HCEC 1CT (cell line): ENCODE measurements around the gene TCF21.
A peak's percentile ranks its signal among the peaks of the same experiment; 100 is the strongest.
"Not testable (repeated sequence)": the region's sequence is repeated elsewhere in the genome, so short reads cannot be mapped to it uniquely, and the experiment has no call there.

Source experiments
- DNase-seq: peaks from one replicate; pipeline ENCODE4 v3.0.0-alpha.2; 2017

TCF21 gene

DNA sequence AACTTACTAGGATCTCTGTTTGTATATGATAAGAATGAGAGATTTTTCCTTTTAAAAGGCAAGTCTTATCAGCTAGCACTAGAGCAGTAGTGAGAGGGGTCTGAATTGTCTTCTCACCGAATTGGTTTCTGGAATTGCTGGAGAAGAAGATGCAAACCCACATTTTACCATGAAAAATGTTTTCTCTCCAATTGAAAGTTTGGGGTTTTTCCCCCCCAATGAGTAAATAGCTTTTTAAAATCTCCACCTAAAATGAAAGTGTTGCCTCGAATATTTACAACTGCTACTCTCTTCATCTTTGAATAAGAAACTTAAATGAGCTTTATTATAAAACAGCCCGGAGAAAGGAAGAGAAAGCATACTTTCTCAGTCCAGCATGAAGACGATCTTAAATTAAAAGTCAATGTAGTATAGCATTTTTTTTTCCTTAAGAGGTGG, 1.8 kb downstream of the TCF21 start:
- DNase-seq: no peak

- peak; percentile 56 for DNase-seq
These were observed 2.4 kb downstream of the TCF21 start for GRCh38 chr6:133891149-133891926.

- no peak for DNase-seq
These were observed 3.3 kb downstream of the TCF21 start for GRCh38 chr6:133891927-133892812.

- DNase-seq: peak; percentile 70
These were observed 4.1 kb downstream of the TCF21 start for GRCh38 chr6:133892813-133893691.

DNA sequence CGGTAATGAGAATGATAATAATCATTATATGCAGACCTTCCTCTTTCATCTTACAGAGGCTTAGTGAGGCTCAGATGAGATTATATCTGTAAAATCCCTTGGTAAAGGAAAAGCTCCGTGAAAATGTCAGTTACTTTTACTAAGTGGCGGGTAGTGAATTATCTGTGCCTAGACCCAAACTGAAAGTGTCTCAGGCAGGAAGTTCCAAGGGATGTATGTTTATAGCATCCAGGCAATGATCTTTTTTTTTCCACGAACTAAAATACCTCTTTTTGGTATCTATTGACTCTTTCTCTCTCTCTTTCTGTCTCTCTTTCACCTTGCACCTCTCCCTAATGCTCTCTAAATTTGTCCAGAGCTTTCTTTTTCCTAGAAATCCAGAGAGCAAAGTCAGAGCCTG, 5.0 kb downstream of the TCF21 start:
- no peak for DNase-seq

GRCh38 chr6:133894369-133894768, 5.5 kb downstream of the TCF21 start:
- no peak for DNase-seq

- DNase-seq: peak; percentile 74
These were observed 6.0 kb downstream of the TCF21 start for GRCh38 chr6:133894795-133895358.

DNA sequence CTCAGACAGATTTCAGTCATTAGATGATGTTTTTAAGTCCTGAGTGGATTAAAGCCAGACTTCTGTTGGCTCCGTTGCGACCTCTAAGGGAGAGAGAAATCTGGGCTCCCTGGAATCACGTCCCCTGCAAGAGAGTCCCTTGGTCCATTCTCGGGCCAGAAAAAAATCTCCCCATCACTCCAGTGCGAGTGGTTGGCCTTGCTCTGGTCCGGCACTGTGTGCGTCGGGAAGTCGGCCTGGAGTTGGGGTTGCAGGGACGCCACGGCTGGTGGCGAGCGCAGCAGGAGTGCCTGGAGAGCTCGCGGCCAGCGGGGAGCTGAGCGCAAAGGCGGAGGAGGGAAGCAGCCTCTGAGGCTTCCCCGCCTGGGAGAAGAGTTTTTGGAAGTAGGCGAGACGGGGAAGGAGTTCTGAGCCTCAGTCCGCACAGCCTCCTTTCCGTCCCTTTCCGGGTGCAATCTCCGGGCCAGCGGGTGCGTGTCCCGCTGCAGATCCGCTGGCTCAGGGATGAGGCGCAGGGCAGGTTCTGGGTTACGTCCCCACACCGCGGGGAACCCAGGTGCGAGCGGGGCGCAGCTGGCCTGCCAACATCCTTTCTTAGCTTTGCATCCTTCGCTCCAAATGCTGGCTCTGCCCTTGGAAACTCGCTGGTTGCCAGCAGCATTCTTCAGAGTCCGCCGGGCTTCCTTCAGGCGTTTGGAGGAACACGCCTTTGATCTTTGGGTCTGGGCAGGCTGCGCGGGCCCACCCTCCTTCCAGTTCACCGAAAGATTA, 6.8 kb downstream of the TCF21 start:
- DNase-seq: peak; percentile 54

DNA sequence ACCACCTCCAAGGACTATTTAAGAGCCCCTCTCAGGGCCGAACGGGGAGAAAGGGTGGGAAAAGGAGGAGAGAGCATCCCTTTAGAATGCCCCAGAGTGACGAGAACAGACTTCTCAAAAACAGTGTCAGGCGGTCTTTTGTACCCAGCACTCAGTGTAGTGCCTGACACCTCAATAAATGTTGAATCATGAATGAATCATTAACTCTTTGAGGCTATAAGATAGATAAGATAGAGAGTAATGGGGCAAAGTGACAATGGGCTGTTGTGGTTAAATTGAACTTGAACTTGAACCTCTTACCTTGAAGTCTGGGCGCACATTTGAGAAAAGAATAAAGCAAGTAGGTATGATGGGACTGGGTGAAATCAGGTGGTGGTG, 7.4 kb downstream of the TCF21 start:
- no peak for DNase-seq

GRCh38 chr6:133898263-133898662, 9.3 kb downstream of the TCF21 start:
- DNase-seq: no peak

DNA sequence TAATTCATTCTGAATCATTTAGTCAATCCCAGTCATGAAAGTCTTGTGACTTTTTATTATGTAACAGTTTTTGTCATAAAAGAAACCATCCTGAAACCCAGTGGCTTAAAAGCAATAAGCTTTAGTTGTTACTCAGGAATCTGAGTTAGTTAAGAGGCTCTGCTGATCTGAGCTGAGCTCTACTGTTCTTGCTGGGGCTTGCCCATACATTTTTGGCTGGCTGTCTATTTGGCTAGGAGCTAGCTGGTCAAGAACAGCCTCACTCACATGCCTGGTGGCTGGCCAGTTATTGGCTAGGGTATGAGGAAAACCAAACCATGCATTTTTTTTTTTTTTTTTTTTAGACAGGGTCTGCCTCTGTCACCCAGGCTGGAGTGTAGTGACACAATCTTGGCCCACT, 10.6 kb downstream of the TCF21 start:
- DNase-seq: peak; percentile 72

DNA sequence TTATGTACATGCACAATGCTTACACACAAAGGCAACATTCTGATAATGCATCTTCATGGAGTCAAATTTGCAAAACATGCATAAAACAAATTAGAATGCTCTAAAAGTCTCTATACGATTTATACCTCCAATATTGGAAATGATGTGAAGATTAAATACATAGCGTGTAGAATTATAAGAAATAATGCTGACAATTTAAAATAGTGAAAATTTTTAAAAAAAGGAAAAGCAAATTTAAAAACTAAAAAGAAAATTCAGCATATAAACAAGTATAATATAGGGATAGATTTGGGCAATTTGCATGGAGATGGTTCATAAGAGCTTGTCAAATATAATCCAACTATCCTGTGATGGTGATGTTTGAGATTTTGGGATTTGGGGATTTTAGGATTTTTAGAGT, 14.9 kb downstream of the TCF21 start:
- DNase-seq: no peak

GRCh38 chr6:133906050-133906449, 17.1 kb downstream of the TCF21 start:
- no peak for DNase-seq

- DNase-seq: peak; percentile 86
These were observed 27.8 kb downstream of the TCF21 start for GRCh38 chr6:133916650-133917151.

DNA sequence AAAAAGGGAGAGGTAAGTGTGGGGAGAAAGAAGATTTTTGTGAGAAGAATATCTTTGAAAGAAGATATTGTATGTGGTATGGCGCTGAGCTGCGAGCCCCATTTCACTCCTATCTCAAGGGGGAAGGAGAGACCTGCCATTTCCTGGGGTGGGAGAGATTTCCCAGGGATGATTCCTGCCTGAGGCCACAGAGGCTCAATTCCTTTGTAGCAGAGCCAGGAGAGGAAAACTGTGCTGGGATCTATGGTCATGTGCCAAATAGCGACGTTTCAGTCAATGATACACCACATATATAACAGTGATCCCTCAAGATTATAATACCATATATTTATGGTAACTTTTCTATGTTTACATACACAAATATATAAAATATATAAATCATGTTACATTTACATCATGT, 28.9 kb downstream of the TCF21 start:
- no peak for DNase-seq

DNA sequence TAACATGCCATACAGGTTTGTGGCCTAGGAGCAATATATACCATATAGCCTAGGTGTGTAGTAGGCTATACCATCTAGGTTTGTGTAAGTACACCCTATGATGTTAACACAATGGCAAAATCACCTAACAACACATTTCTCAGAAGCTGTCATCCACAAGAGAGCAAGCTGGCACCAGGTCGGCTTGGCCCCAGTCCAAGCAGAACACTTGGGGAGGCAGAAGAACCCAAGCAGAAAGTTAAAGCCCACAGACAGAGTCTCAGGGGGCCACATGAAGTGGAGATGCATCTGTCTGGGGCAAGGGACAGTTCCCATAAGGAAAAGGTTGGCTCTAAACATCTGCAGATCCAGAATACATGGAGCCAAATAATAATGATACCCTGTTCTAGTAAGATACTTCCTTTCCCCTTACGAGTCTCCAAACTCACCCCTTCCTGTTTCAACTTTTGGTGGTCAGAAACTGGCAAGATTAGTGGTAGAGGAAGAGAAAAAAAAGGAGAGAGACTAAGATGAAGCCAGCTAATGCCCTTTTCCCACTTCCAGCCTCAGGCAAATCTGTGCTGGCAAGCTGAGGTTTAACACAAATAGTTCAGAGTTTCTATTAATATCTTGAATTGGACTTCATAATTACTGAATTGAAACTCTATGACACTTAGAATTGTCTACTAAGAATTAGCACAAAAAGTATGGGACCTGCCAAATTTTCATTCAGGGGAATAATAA, 29.5 kb downstream of the TCF21 start:
- DNase-seq: no peak

DNA sequence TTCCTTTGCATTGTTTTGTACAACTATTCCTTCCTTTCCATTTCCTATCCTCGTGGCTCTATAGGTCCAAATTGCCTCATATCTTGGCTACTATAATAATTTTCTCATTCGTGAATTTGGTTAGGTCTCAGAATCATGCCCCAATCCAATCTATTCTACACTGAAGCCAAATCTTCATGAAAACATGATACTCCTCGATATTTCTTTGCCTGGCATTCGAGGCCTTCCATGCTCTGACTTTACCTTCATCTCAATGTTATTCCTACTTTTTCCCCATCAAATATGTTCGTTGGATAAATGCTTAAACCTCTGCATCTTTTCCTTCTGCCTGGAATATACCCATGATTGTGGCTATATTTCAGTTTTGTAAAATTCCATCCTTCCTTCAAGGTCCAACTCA, 30.4 kb downstream of the TCF21 start:
- no peak for DNase-seq

DNA sequence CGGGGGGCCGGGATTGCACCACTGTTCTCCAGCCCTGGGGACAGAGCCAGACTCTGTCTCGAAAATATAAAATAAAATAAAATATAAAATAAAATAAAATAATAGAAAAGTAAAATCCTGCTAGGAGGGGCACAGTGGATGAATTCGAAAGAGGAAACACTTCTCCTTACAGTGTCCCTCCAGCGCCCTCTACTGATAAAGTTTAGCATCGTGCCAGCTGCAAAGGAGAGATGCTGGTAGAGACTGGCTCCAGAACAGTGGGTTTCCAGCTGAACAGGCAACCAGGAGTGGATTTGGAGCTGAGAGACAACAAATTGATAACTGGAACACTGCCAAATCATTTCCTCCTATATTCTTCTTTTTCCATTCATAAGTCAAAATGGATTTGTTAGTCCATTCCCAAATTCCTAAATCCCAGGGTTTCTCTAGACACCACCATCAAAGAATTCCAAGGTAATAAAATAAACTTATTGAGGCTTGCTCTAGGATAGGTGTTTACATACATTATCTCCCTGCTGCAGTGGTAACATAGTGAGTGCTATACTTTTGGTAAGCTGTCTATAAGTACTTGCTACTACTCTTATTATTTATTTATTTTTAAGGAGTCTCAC, 32.4 kb downstream of the TCF21 start:
- DNase-seq: peak; percentile 56

DNA sequence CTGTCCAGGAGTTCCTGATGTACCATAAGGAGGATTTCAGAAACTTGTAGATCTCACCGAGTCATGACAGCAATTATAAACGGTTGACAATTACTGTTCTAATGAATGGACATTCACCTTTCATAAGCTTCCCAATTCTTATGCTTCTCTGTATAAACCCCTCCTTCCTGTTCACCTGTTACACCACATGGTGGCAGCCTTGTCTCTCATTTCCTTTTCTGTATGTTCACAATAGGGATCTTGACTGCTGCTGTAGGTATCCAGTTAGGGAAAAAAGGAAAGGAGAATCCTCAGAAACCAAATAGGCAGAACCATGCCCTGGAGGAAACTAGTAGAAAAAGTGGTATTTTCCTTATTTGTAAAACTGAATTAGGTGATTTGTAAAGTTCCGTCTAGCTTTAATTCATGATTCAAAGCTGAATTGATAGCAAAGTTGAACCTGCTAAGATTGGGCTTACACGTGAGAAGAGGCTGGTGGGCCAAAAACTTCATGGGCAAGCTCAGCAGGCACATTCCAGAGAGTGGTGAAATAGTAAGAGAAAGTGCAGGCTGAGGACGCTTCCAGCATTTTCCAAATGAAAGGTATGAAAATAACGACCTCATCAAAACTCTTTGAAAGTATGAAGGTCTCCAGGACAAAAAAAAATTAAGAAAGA, 35.2 kb downstream of the TCF21 start:
- DNase-seq: peak; percentile 74

GRCh38 chr6:133931221-133931620, 42.3 kb downstream of the TCF21 start:
- DNase-seq: not testable (repeated sequence)
